ENCODE results near the gene SERPINE1.

GRCh38 chr7:101127460-101128039 lies 646 bp downstream of the SERPINE1 start:
- no peak for TF ChIP-seq CTCF (IDR thresholded peaks at IDR 0.05)
- no peak for TF ChIP-seq POLR2A (IDR thresholded peaks at IDR 0.05)

Measured in prostate gland (tissue), 2 donors.